KMS-11 (cell line): ENCODE data around the gene DAO.

Experiments
- H2AFZ ChIP-seq: fragments of 200-600 bp; sonication (generic); 2 replicates; pipeline ENCODE4 v1.6.1; 2016; ENCODE audit warnings: antibody characterized with exemption, mixed run types, low read depth
- H3K27ac ChIP-seq: fragments of 200-600 bp; sonication (generic); 2 replicates; pipeline ENCODE4 v1.6.1; 2016; ENCODE audit warnings: mild to moderate bottlenecking, mixed run types
- H3K27me3 ChIP-seq: fragments of 200-600 bp; sonication (generic); 2 replicates; pipeline ENCODE4 v1.6.1; 2017; ENCODE audit warnings: mild to moderate bottlenecking, low read depth, mixed run types, moderate library complexity; ENCODE audit not compliant: insufficient read depth
- H3K36me3 ChIP-seq: fragments of 200-600 bp; sonication (generic); 2 replicates; pipeline ENCODE4 v1.6.1; 2017; ENCODE audit warnings: mild to moderate bottlenecking, mixed run types; ENCODE audit not compliant: insufficient read depth
- H3K4me1 ChIP-seq: fragments of 200-600 bp; sonication (generic); 2 replicates; pipeline ENCODE4 v1.6.1; 2016; ENCODE audit warnings: mild to moderate bottlenecking, low read depth, mixed run types; ENCODE audit not compliant: poor library complexity, severe bottlenecking
- H3K4me2 ChIP-seq: fragments of 200-600 bp; sonication (generic); 2 replicates; pipeline ENCODE4 v1.7.0; 2016; ENCODE audit warnings: mild to moderate bottlenecking, mixed run types
- H3K4me3 ChIP-seq: fragments of 200-600 bp; sonication (generic); IDR thresholded peaks from 2 replicates; pipeline ENCODE4 v1.6.1; 2017; ENCODE audit warnings: low read depth, low read length, mixed read lengths; ENCODE audit not compliant: insufficient read depth
- H3K79me2 ChIP-seq: fragments of 200-600 bp; sonication (generic); 2 replicates; pipeline ENCODE4 v1.6.1; 2016; ENCODE audit warnings: low read depth, mixed run types; ENCODE audit not compliant: insufficient read depth
- H3K9ac ChIP-seq: fragments of 200-600 bp; sonication (generic); 2 replicates; pipeline ENCODE4 v1.6.1; 2016; ENCODE audit warnings: mild to moderate bottlenecking, mixed run types
- H4K20me1 ChIP-seq: fragments of 200-600 bp; sonication (generic); 2 replicates; pipeline ENCODE4 v1.6.1; 2016; ENCODE audit warnings: mild to moderate bottlenecking, mixed run types; ENCODE audit not compliant: insufficient read depth
- TF ChIP-seq, protein P1 (sequence below): fragments of 200-600 bp; sonication (generic); conservative IDR thresholded peaks from 2 replicates; pipeline ENCODE4 v1.6.1; 2017; ENCODE audit warnings: low read depth, mild to moderate bottlenecking, antibody characterized with exemption, low read length, moderate library complexity, mixed read lengths

DAO gene

DNA sequence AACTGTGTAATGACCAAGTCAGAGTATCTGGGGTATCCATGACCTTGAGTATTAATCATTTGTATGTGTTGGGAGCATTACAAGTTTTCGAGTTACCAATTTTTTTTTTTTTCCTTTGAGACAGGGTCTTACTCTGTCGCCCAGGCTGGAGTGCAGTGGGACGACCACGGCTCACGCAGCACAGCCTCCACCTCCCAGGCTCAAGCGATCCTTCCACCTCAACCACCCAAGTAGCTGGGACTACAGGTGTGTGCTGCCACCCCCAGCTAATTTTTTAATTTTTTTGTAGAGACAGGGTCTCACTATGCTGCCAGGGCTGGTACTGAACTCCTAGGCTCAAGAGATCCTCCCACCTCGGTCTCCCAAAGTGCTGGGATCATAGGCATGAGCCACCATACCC is 42.2 kb upstream of the DAO start:
- no peak overlapping the region for H3K4me3 ChIP-seq
- H3K36me3 ChIP-seq = no peaks in the 10 kb centered on the region
- no peaks in the 10 kb centered on the region for H4K20me1 ChIP-seq
- TF ChIP-seq, protein P1, sequence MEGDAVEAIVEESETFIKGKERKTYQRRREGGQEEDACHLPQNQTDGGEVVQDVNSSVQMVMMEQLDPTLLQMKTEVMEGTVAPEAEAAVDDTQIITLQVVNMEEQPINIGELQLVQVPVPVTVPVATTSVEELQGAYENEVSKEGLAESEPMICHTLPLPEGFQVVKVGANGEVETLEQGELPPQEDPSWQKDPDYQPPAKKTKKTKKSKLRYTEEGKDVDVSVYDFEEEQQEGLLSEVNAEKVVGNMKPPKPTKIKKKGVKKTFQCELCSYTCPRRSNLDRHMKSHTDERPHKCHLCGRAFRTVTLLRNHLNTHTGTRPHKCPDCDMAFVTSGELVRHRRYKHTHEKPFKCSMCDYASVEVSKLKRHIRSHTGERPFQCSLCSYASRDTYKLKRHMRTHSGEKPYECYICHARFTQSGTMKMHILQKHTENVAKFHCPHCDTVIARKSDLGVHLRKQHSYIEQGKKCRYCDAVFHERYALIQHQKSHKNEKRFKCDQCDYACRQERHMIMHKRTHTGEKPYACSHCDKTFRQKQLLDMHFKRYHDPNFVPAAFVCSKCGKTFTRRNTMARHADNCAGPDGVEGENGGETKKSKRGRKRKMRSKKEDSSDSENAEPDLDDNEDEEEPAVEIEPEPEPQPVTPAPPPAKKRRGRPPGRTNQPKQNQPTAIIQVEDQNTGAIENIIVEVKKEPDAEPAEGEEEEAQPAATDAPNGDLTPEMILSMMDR = no peak
- H3K9ac ChIP-seq = no peak overlapping the region
- H3K4me1 ChIP-seq = peaks cover 4% of the 10 kb centered on the region
- no peak overlapping the region for H2AFZ ChIP-seq
- no peak overlapping the region for H3K27ac ChIP-seq
- no peak overlapping the region for H3K4me2 ChIP-seq
- H3K27me3 ChIP-seq = no peaks in the 10 kb centered on the region
- H3K79me2 ChIP-seq = no peaks in the 10 kb centered on the region

DNA sequence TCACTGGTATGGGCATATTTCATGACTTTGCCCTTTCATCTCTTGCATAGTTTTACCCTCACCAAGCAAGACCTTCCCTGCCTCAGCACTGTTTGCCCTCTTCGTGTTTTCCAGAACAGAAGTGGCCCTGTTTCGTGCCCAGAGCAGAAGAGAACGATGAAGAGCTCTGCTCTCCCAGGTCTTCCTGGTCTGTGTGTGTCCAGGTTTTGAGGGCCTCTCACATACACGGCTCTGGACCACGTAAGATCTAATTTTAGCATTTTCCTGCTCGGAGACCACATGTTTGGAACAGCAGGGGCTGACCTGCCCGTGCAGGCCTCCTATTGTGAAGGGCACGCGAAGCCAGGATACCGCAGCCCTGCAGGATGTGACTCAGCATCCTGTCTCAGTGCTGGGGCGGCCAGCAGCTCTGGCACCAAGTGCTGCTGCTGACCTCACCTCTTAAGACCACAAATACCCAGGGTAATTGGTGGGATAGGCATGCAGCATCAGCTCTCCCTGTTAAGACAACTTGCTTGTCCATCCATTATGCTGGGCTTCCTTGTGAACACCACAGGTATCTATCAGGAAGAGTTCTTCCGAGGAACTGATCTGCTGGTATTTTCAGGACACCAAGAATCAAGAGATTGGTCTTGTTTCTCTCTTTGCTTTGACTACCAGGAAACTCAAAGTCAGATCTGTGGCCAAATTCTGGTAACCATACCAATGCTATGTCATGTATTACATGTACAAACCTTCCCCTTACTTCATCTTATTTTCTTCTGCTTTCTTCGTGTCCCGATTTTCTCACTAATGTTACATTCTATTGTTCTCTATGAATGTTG is 41.5 kb upstream of the DAO start:
- no peaks in the 10 kb centered on the region for H3K79me2 ChIP-seq
- no peaks in the 10 kb centered on the region for H3K27me3 ChIP-seq
- H3K36me3 ChIP-seq = no peaks in the 10 kb centered on the region
- TF ChIP-seq, protein P1 = no peak
- H3K4me2 ChIP-seq = no peak overlapping the region
- no peaks in the 10 kb centered on the region for H3K4me1 ChIP-seq
- H3K27ac ChIP-seq = no peak overlapping the region; the same call in 1 of the 2 replicates
- no peak overlapping the region for H2AFZ ChIP-seq
- no peak overlapping the region for H3K9ac ChIP-seq
- H3K4me3 ChIP-seq = no peak overlapping the region
- no peaks in the 10 kb centered on the region for H4K20me1 ChIP-seq

DNA sequence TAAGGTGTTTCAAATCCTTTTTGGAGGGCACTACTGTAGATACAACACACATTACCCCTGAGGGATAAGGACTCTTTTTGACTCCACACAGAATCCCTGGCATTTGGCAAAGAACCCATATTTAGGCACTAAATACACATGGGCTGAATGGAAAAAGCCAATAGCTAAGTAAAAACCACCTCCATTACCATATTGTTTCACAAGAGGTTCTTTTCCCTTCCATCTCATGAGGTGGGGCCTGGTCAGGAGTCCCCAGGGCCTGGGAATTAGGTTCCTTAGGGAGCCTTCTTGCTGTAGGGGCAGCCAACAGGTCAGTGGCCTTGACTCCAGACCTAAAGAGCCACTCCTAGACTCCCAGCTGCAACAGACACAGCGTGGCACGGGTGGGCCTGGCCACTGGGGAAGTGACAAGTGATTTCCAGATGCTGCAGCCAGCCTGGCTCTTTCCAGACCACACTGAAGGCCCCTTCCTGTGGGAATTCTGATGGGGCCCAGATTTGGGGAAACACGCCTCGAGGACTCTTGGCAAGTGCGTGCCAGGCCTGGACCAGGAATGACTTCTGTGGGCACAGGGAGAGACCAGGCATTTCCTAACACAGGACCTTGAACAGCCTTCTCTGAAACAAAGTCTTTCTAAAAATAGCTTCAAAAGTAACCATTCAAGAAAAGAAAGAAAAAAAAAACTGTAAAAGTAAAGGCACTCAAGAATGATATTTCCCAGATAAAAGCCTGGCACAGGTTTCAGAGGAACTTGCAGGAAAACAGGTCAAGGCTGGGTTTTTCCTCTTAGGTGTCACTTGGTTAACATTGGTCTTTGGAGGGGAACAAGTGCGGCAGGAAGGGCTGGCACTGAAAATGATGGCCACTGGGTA is 40.6 kb upstream of the DAO start:
- no peak overlapping the region for H3K9ac ChIP-seq
- no peak overlapping the region for H2AFZ ChIP-seq
- H3K4me1 ChIP-seq = no peaks in the 10 kb centered on the region
- H3K4me2 ChIP-seq = no peak overlapping the region
- no peaks in the 10 kb centered on the region for H3K27me3 ChIP-seq
- no peaks in the 10 kb centered on the region for H3K79me2 ChIP-seq
- TF ChIP-seq, protein P1 = no peak
- H3K27ac ChIP-seq = no peak overlapping the region
- H4K20me1 ChIP-seq = no peaks in the 10 kb centered on the region
- no peak overlapping the region for H3K4me3 ChIP-seq
- H3K36me3 ChIP-seq = no peaks in the 10 kb centered on the region

GRCh38 chr12:108839890-108840230 is 40.0 kb upstream of the DAO start:
- no peak overlapping the region for H3K9ac ChIP-seq

More at GRCh38 chr12:108839890-108840230, 40.0 kb upstream of the DAO start:
- no peak overlapping the region for H3K27ac ChIP-seq
- TF ChIP-seq, protein P1 = no peak
- no peaks in the 10 kb centered on the region for H3K27me3 ChIP-seq
- no peaks in the 10 kb centered on the region for H4K20me1 ChIP-seq
- no peaks in the 10 kb centered on the region for H3K4me1 ChIP-seq
- H3K79me2 ChIP-seq = no peaks in the 10 kb centered on the region
- H2AFZ ChIP-seq = no peak overlapping the region
- H3K4me3 ChIP-seq = no peak overlapping the region
- H3K36me3 ChIP-seq = no peaks in the 10 kb centered on the region
- no peak overlapping the region for H3K4me2 ChIP-seq
